HCT116 (cell line): Measurements from ENCODE around the gene ATXN2. TPM values are rescaled to one million over a fixed set of nuclear protein-coding genes. Genes with fewer than 3 reads are reported as not detected.
A peak's percentile ranks its signal among the peaks of the same experiment; 100 is the strongest.

Experiments used
- ATAC-seq: fragments of 200-7000 bp; cut with Tn5 transposase; 2 replicates; pipeline ENCODE4 v1.9.1; 2020; ENCODE audit warnings: mild to moderate bottlenecking, moderate library complexity
- BruUV-seq: library from RNA; stranded (reverse); fragments of 400-500 nt; replicated peaks from 2 replicates; lab custom pipeline; 2021; lab: Mats Ljungman, UMichigan
- CTCF ChIA-PET: fragments of 300-600 bp; sonication (Branson Sonifier 250); formaldehyde crosslinking; loops from one replicate; lab custom pipeline; 2021; ENCODE audit warnings: antibody characterized with exemption; lab: Charles Lee
- POLR2A ChIA-PET: fragments of 300-600, 350-600 bp; sonication (Branson Sonifier 250); formaldehyde crosslinking; loops from one replicate; lab custom pipeline; 2021; ENCODE audit warnings: antibody characterized with exemption; lab: Charles Lee
- RAD21 ChIA-PET, 2 experiments: fragments of 300-600 bp; sonication (Branson Sonifier 250); formaldehyde crosslinking; loops; one replicate each; lab custom pipeline; 2023; ENCODE audit warnings: low total read pairs in 2 of 2; ENCODE audit not compliant: uncharacterized antibody in 2 of 2, unreplicated experiment in 2 of 2, low non-redundant PET in 1 of 2; lab: Charles Lee
- DNase-seq: peaks from one replicate; pipeline ENCODE4 v3.0.0-alpha.2; 2010; ENCODE audit warnings: low read depth, low spot score
- H2AFZ ChIP-seq: fragments of 200-600 bp; shearing (Covaris generic), sonication (generic); 2 replicates; pipeline ENCODE4 v1.6.1; 2017; ENCODE audit warnings: low read depth, mixed run types, mixed read lengths, antibody characterized with exemption, low read length; ENCODE audit not compliant: poor library complexity, severe bottlenecking
- H3K27ac ChIP-seq: 2 replicates; pipeline ENCODE4 v1.5.1; 2012; ENCODE audit warnings: low read depth, low read length
- H3K27me3 ChIP-seq: fragments of 200-600 bp; sonication (generic); 2 replicates; pipeline ENCODE4 v1.6.1; 2016; ENCODE audit warnings: mixed run types, low read length, mixed read lengths; ENCODE audit not compliant: insufficient read depth
- H3K36me3 ChIP-seq, 2 experiments: fragments of 200-500 bp in 1 of 2; fragments of 200-600 bp in 1 of 2; sonication (Bioruptor generic) in 1 of 2; sonication (generic) in 1 of 2; 2 replicates each; pipeline versions ENCODE4 v1.5.1 to v1.6.1; 2014 to 2016; ENCODE audit warnings: low read length in 2 of 2, inconsistent platforms in 1 of 2, mixed read lengths in 1 of 2, mixed run types in 1 of 2; ENCODE audit not compliant: insufficient read depth in 2 of 2, control insufficient read depth in 1 of 2
- H3K4me1 ChIP-seq, 2 experiments: fragments of 200-600 bp in 1 of 2; sonication (generic) in 1 of 2; 2 replicates each; pipeline versions ENCODE4 v1.5.1 to v1.6.1; 2012 to 2017; ENCODE audit warnings: low read length in 2 of 2, inconsistent platforms in 1 of 2, mild to moderate bottlenecking in 1 of 2, mixed read lengths in 1 of 2, mixed run types in 1 of 2, moderate library complexity in 1 of 2; ENCODE audit not compliant: insufficient read depth in 2 of 2, control insufficient read depth in 1 of 2
- H3K4me2 ChIP-seq: fragments of 200-600 bp; sonication (generic); 2 replicates; pipeline ENCODE4 v1.6.1; 2017; ENCODE audit warnings: mixed run types, low read length, mixed read lengths
- H3K4me3 ChIP-seq, 2 experiments: fragments of 200-600 bp in 1 of 2; sonication (generic) in 1 of 2; replicated peaks in 1 of 2; 2 replicates each; pipeline ENCODE4 v1.5.1; 2011 to 2016; ENCODE audit warnings: low read length in 2 of 2, control low read depth in 1 of 2, low read depth in 1 of 2, mild to moderate bottlenecking in 1 of 2, mixed read lengths in 1 of 2, mixed run types in 1 of 2
- H3K79me2 ChIP-seq: fragments of 200-600 bp; sonication (generic); 2 replicates; pipeline ENCODE4 v1.6.1; 2017; ENCODE audit warnings: mild to moderate bottlenecking, mixed run types, low read length, moderate library complexity, mixed read lengths; ENCODE audit not compliant: insufficient read depth
- H3K9ac ChIP-seq: fragments of 200-600 bp; sonication (generic); 2 replicates; pipeline ENCODE4 v1.6.1; 2016; ENCODE audit warnings: low read length, mixed read lengths
- H3K9me2 ChIP-seq: fragments of 200-600 bp; sonication (generic), shearing (Covaris generic); 2 replicates; pipeline ENCODE4 v1.6.1; 2017; ENCODE audit warnings: mixed run types, mild to moderate bottlenecking, moderate library complexity; ENCODE audit not compliant: insufficient read depth
- H3K9me3 ChIP-seq, 2 experiments: fragments of 200-500 bp in 1 of 2; fragments of 200-600 bp in 1 of 2; sonication (Bioruptor generic) in 1 of 2; sonication (generic) in 1 of 2; 2 replicates each; pipeline ENCODE4 v1.6.1; 2014 to 2017; ENCODE audit warnings: low read length in 2 of 2, mixed read lengths in 2 of 2, inconsistent platforms in 1 of 2, low read depth in 1 of 2, mild to moderate bottlenecking in 1 of 2, mixed run types in 1 of 2, moderate library complexity in 1 of 2; ENCODE audit not compliant: control insufficient read depth in 1 of 2, insufficient read depth in 1 of 2
- H4K20me1 ChIP-seq: fragments of 200-600 bp; sonication (generic), shearing (Covaris generic); 2 replicates; pipeline ENCODE4 v1.6.1; 2017; ENCODE audit warnings: mixed run types, mild to moderate bottlenecking, moderate library complexity; ENCODE audit not compliant: insufficient read depth
- ATF3 ChIP-seq: IDR thresholded peaks from 2 replicates; pipeline ENCODE4 v1.6.1; 2012
- CEBPB ChIP-seq: IDR thresholded peaks from 2 replicates; pipeline ENCODE4 v1.6.1; 2012; ENCODE audit warnings: low read depth
- EGR1 ChIP-seq: IDR thresholded peaks from 2 replicates; pipeline ENCODE4 v1.6.1; 2012; ENCODE audit warnings: low read depth
- ELF1 ChIP-seq: IDR thresholded peaks from 2 replicates; pipeline ENCODE4 v1.6.1; 2012; ENCODE audit warnings: low read depth, borderline replicate concordance
- FOSL1 ChIP-seq: IDR thresholded peaks from 2 replicates; pipeline ENCODE4 v1.6.1; 2012; ENCODE audit warnings: low read depth
- MAX ChIP-seq: IDR thresholded peaks from 2 replicates; pipeline ENCODE4 v1.6.1; 2012
- POLR2A ChIP-seq: IDR thresholded peaks from 2 replicates; pipeline ENCODE4 v1.7.0; 2011; ENCODE audit warnings: borderline replicate concordance; ENCODE audit not compliant: insufficient read depth, insufficient read length; ENCODE audit errors: extremely low read depth
- TCF7L2 ChIP-seq: IDR thresholded peaks from 2 replicates; pipeline ENCODE4 v1.7.0; 2011; ENCODE audit warnings: borderline replicate concordance, inconsistent platforms; ENCODE audit not compliant: insufficient read depth, insufficient read length; ENCODE audit errors: extremely low read depth
- ZNF274 ChIP-seq: fragments of 200-500 bp; sonication (Bioruptor generic); IDR thresholded peaks from 2 replicates; pipeline ENCODE4 v1.6.1; 2014; ENCODE audit warnings: mild to moderate bottlenecking, low read depth, low read length, inconsistent platforms
- intact Hi-C: fragments of 100-400 bp; cut with micrococcal nuclease; formaldehyde crosslinking; loops from 2 replicates; pipeline ENCODE4 v1.10.0; 2022
- total RNA-seq: library from RNA; stranded (reverse); gene quantifications from one replicate; pipeline ENCODE4 v1.2.1, GENCODE V29; 2021; ENCODE audit not compliant: unreplicated experiment

ATXN2 gene
- total RNA-seq, 1 experiment from 2014 or later = 72.7 TPM

GRCh38 chr12:111438481-111438880, 160.6 kb downstream of the ATXN2 start:
- H4K20me1 ChIP-seq = no peaks in the 10 kb centered on the region
- no peaks in the 10 kb centered on the region for H3K9me3 ChIP-seq
- ChIA-PET POLR2A (interaction anchor here (1.3 kb wide), 1 partner anchor 29 kb away, joined by 4 read pairs; no protein-coding TSS in a partner anchor), RAD21 (no interaction called here), CTCF (interaction anchor here (1.2 to 2.8 kb wide), 2 partner anchors 13 to 42 kb away, joined by 3 to 10 read pairs; no protein-coding TSS in a partner anchor)
- no peak overlapping the region for H3K9ac ChIP-seq
- no peaks in the 10 kb centered on the region for H3K9me2 ChIP-seq
- no TSS peak for BruUV-seq
- no peak overlapping the region for H2AFZ ChIP-seq
- H3K27me3 ChIP-seq = no peaks in the 10 kb centered on the region
- no peaks in the 10 kb centered on the region; the same call in 1 of the 2 replicates for H3K79me2 ChIP-seq
- no peak overlapping the region; the same call in 1 of the 2 replicates for H3K4me2 ChIP-seq
- intact Hi-C loops = no loop called here
- DNase-seq (no peak), ATAC-seq (no peak)
- H3K4me1 ChIP-seq = peaks cover 0 to 23% of the 10 kb centered on the region in 2 experiments; a peak in 1 of 4 replicates
- no peak for TF ChIP-seq MAX
- TF ChIP-seq ZNF274 = no peak
- no peak for TF ChIP-seq ELF1
- TF ChIP-seq FOSL1 = no peak
- TF ChIP-seq TCF7L2 = no peak
- TF ChIP-seq EGR1 = no peak
- peaks cover 0 to 6% of the 10 kb centered on the region in 2 experiments; a peak in 1 of 4 replicates for H3K36me3 ChIP-seq
- no peak overlapping the region for H3K27ac ChIP-seq
- H3K4me3 ChIP-seq = no peak overlapping the region

GRCh38 chr12:111437816-111438454, 161.2 kb downstream of the ATXN2 start:
- CTCF ChIA-PET = interaction anchor here (0.7 to 2.8 kb wide), 3 partner anchors 14 to 229 kb away, joined by 3 to 10 read pairs (median 4); no protein-coding TSS in a partner anchor
- no peaks in the 10 kb centered on the region for H3K9me3 ChIP-seq
- POLR2A ChIA-PET = interaction anchor here (1.3 kb wide), 1 partner anchor 28 kb away, joined by 4 read pairs; no protein-coding TSS in a partner anchor
- RAD21 ChIA-PET = interaction anchor here in 1 of 2 experiments (0.7 kb wide), 1 partner anchor 137 kb away, joined by 4 read pairs; no protein-coding TSS in a partner anchor
- ATAC-seq (no peak), DNase-seq (no peak)
- no peak overlapping the region for H3K27ac ChIP-seq
- H3K36me3 ChIP-seq = peaks cover 0 to 3% of the 10 kb centered on the region in 2 experiments; a peak in 1 of 4 replicates
- H4K20me1 ChIP-seq = no peaks in the 10 kb centered on the region
- H2AFZ ChIP-seq = no peak overlapping the region
- intact Hi-C loops = no loop called here
- BruUV-seq = no TSS peak
- TF ChIP-seq POLR2A = no peak
- TF ChIP-seq ELF1 = no peak
- peak; percentile 84; the same call in 1 of the 2 replicates for TF ChIP-seq CEBPB
- TF ChIP-seq ATF3 = no peak
- TF ChIP-seq, all 23 proteins: peak for 1
- H3K79me2 ChIP-seq = no peaks in the 10 kb centered on the region; the same call in 1 of the 2 replicates
- no peaks in the 10 kb centered on the region for H3K27me3 ChIP-seq
- H3K9me2 ChIP-seq = no peaks in the 10 kb centered on the region
- H3K4me1 ChIP-seq = peaks cover 0 to 22% of the 10 kb centered on the region in 2 experiments; a peak in 1 of 4 replicates
- H3K4me2 ChIP-seq = peak overlapping the region; percentile 28; the same call in 1 of the 2 replicates
- no peak overlapping the region for H3K4me3 ChIP-seq
- no peak overlapping the region for H3K9ac ChIP-seq
